Eye (tissue), 1 donor: ENCODE measurements around the gene ZP1.

Source experiments
- DNase-seq: peaks from one replicate; pipeline ENCODE4 v3.0.0-alpha.2; 2015

ZP1 gene

GRCh38 chr11:60912851-60913528 lies 45.6 kb downstream of the ZP1 start:
- no peak for DNase-seq

- peak; percentile 98 for DNase-seq
Measured at GRCh38 chr11:60913793-60914632, 46.7 kb downstream of the ZP1 start, which contains the start of gene TMEM109. TSS of gene TMEM109 (plus strand) at chr11:60914158. CDS start at chr11:60919694, 5,536 bp downstream.

DNA sequence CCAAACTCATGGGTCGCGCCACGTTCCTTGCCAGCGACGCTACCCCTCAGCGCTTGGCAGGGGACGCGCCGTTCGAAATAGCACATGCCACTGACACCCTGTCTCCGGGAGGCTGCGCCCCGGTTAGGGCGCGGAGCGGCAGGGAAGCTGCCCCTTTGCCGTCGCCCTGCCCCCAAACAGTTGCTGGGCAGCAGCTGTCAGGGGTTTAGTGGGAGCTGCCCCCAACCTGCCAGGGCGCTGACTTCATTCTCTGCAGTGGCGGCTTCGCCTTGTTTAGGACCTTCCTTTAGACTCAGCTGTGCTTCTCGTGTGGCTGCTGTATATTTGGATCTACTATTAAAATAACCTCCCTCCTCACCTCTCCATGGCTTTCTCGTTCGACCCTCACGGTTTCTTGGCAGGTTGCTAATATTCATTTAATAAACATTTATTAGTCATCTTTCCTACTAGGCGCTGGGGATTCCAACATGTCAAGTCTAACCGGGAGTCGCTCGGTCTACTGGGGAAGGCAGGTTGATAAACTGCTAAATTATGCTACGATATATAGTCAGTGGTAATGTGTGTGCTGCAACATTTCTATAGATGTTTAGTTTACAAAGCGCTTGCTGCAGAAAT lies 47.4 kb downstream of the ZP1 start:
- peak; percentile 68 for DNase-seq

DNA sequence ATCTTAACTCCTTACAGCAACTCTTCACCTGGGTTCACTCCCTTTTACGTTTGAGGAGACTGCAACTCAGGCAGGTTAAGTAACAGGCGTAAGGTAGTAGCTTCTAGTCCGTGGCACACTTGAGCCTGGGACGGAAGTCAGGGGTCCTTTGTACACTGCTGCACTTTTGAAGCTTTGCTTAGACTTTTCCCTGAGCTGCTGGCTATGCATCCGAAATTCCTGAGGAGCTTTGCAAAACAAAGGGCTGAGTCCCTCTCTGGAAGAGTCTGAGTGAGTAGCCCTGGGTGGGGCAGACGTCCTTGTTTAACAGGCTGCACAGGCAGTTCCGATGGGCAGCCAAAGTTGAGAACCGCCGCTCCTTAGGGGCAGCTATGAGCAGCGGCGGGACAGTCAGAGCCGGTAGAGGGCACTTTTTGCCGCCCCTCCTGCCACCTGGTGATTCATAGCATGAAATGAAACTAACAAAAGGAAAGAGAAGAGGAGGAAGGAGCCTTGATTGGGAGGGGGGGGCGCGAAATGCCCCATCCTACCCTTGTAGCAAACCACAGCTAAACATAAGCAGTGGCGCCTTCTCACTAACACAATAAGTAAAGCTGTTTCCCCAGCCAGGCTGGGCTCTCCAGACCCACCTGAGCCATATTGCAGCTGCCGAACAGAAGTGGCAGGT lies 48.0 kb downstream of the ZP1 start:
- DNase-seq, result peak; percentile 66

DNA sequence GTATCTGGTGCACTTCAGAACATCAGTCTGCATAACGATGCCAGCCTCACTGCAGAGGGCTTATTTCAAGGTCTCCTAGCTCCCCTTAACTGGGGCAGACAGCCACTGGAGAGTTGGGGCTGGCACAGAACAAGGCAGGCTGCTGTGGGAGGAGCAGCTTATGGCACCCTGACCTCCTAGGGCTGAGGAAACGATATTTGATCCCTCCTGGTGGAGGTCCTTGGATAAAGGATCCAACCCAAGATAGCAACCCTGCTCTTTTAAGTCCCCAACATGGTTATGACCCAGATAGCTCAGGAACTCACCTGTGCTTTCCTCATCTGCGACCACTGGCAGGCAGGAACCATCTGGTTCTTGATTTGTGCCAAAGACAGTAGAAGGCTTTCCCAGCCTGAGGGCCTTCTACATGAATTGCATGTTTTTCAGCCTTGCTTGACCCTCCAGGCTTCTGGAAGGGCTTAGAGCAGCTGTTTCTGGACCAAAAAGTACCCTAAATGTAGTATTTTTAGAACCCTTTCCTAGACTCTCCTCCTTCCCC lies 49.4 kb downstream of the ZP1 start:
- DNase-seq, result no peak

DNA sequence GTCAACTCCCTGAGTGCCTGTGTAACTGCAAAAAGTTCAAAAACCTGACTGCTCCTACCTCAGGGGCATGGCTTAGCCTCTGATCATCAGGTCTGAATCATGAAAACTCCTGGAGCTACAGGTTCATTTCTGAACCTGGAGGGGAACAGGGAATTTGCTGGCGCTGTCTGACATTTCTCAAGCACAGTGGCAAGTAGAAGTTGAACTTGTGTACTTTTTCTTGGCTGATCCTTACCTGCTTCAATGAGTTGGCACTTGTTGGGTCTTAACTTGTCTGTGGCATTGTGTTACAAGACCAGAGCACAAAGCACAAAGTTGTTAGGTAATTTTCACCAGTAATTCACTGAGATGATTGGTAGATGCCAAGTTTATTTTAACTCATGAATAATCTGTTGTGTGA lies 49.9 kb downstream of the ZP1 start:
- no peak for DNase-seq

- DNase-seq, result no peak
Measured at GRCh38 chr11:60918251-60918938, 51.1 kb downstream of the ZP1 start.

GRCh38 chr11:60918939-60919265 lies 51.6 kb downstream of the ZP1 start:
- no peak for DNase-seq

- no peak for DNase-seq
Measured at GRCh38 chr11:60919320-60919719, 52.0 kb downstream of the ZP1 start.

- DNase-seq, result no peak
Measured at GRCh38 chr11:60919956-60920355, 52.6 kb downstream of the ZP1 start.

DNA sequence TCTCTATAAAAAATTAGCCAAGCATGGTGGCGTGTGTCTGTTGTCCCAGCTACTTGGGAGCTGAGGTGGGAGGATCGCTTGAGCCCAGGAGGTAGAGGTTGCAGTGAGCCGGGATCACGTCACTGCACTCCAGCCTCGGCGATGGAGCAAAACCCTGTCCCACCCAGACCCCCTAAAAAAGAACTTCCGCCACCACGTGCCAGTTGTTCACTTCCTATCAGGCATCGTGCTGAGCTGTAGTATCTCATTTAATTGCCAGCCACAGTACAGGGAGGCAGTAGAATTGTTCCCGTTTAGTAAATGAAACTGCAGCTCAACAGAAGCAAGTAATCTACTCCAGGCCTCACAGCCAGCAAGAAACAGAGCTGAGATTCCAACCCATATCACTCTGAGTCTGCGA lies 53.9 kb downstream of the ZP1 start:
- no peak for DNase-seq

- DNase-seq, result no peak
Measured at GRCh38 chr11:60921777-60922335, 54.5 kb downstream of the ZP1 start.

GRCh38 chr11:60922906-60923305 lies 55.6 kb downstream of the ZP1 start:
- DNase-seq, result no peak

- no peak for DNase-seq
Measured at GRCh38 chr11:60923326-60923725, 56.0 kb downstream of the ZP1 start.

DNA sequence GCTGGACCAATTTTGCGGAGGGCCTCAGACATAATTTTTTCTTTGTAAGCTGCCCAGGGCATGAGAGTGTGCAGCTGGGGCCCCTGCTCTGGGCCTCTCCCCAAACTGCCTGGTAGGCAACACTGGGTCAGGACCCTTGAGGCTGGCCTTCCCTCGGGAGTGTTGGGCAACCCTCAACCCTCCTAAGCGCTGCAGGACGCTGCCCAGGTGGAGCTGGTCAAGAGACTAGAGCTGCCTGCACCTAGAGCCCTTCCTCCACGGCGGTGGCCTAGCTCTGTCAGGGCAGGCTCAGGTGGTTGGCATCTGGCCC lies 56.4 kb downstream of the ZP1 start:
- no peak for DNase-seq

DNA sequence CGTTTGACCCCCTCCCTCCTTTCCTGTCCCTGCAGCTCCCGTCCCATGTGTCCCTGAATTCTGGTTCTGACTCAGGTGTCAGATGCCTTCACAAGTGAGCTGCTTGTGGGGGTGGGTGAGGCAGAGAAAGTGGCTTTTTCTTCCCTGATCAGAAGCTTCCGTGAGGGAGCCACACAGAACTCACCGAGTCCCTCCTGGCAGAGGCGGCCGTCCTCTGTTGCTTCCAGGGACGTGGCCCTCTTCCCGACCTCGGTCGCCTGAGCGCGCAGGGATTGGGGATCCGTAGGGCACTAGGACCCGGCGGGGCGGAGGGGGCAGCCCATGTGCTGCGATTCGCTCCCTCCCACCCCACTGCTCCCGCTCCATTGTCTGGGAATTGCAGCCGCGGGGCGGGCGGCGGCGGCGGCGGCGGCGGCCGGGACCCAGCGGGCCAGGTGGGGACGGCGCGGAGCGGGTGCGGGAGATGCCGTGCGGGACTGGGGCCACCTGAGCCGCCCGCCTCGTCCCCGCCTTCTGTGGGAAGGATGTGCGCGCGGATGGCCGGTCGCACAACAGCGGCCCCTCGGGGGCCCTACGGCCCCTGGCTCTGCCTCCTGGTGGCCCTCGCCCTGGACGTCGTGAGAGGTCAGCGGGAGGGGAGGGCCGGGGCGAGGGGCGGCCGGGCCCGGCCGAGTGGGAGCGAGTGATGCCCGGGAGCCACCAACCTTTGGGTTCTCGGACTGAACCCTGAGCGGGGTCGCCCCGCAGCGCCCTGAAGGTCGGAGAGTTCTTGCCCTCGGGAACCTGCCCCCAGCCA lies 57.0 kb downstream of the ZP1 start, which contains the start of gene TMEM132A:
Gene TMEM132A, plus strand, starts transcription at position 351 of the 796 bp plus-strand sequence. Its CDS starts 174 bp downstream, at position 525.
- peak; percentile 92 for DNase-seq
